SK-N-SH treated with all-trans-retinoic acid at 6 μM for 48 hours (cell line): ENCODE results near the gene APOL4.

Source experiments
- ARNTL ChIP-seq: fragments of 450-650 bp; formaldehyde crosslinking; IDR thresholded peaks from 2 replicates; pipeline ENCODE4 v1.5.0; 2020; ENCODE audit warnings: low read depth, mild to moderate bottlenecking, moderate library complexity, borderline replicate concordance
- CSDC2 ChIP-seq: fragments of 250-450 bp; sonication (Bioruptor Pico); IDR thresholded peaks from 2 replicates; pipeline ENCODE4 v1.5.0; 2020; ENCODE audit warnings: mild to moderate bottlenecking, moderate library complexity
- ZFP3 ChIP-seq: fragments of 250-450 bp; sonication (Bioruptor Pico); IDR thresholded peaks from 2 replicates; pipeline ENCODE4 v1.5.0; 2020; ENCODE audit warnings: mild to moderate bottlenecking, moderate library complexity
- ZNF70 ChIP-seq: fragments of 450-650 bp; formaldehyde crosslinking; IDR thresholded peaks from 2 replicates; pipeline ENCODE4 v1.5.0; 2020; ENCODE audit warnings: mild to moderate bottlenecking, moderate library complexity
- TF ChIP-seq, protein P1 (sequence below): fragments of 250-450 bp; sonication (Bioruptor Pico); IDR thresholded peaks from 2 replicates; pipeline ENCODE4 v1.8.0; 2020; ENCODE audit warnings: mild to moderate bottlenecking, moderate library complexity, borderline replicate concordance
- TF ChIP-seq, protein P2 (sequence below): fragments of 250-450 bp; sonication (Bioruptor Pico); IDR thresholded peaks from 2 replicates; pipeline ENCODE4 v1.5.0; 2020; ENCODE audit warnings: mild to moderate bottlenecking, moderate library complexity

DNA sequence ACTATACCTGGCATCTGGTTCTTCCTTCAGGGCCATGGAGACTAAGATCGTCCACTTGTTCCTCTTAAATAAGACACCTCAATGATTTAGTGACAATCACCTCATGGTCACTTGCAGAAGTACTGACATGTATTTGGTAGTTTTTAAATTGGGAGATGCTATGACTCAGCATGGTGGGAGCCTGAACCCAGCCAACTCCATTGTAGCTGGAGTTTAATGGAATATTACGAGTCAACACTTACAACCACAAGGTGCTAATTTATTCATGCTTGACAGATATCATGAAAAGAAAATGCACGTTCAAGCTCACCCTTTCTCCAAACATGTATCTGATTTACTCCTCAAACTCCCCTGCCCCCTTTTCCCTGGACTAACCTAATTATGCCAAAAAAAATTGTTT is 24.4 kb downstream of the APOL4 start:
- no peak for TF ChIP-seq CSDC2 (CRISPR knock-in tag)
- TF ChIP-seq ARNTL (CRISPR knock-in tag): no peak
- no peak for TF ChIP-seq ZFP3 (CRISPR knock-in tag)
- TF ChIP-seq, protein P1, sequence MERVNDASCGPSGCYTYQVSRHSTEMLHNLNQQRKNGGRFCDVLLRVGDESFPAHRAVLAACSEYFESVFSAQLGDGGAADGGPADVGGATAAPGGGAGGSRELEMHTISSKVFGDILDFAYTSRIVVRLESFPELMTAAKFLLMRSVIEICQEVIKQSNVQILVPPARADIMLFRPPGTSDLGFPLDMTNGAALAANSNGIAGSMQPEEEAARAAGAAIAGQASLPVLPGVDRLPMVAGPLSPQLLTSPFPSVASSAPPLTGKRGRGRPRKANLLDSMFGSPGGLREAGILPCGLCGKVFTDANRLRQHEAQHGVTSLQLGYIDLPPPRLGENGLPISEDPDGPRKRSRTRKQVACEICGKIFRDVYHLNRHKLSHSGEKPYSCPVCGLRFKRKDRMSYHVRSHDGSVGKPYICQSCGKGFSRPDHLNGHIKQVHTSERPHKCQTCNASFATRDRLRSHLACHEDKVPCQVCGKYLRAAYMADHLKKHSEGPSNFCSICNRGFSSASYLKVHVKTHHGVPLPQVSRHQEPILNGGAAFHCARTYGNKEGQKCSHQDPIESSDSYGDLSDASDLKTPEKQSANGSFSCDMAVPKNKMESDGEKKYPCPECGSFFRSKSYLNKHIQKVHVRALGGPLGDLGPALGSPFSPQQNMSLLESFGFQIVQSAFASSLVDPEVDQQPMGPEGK (CRISPR knock-in tag): no peak
- TF ChIP-seq ZNF70: no peak
- TF ChIP-seq, protein P2, sequence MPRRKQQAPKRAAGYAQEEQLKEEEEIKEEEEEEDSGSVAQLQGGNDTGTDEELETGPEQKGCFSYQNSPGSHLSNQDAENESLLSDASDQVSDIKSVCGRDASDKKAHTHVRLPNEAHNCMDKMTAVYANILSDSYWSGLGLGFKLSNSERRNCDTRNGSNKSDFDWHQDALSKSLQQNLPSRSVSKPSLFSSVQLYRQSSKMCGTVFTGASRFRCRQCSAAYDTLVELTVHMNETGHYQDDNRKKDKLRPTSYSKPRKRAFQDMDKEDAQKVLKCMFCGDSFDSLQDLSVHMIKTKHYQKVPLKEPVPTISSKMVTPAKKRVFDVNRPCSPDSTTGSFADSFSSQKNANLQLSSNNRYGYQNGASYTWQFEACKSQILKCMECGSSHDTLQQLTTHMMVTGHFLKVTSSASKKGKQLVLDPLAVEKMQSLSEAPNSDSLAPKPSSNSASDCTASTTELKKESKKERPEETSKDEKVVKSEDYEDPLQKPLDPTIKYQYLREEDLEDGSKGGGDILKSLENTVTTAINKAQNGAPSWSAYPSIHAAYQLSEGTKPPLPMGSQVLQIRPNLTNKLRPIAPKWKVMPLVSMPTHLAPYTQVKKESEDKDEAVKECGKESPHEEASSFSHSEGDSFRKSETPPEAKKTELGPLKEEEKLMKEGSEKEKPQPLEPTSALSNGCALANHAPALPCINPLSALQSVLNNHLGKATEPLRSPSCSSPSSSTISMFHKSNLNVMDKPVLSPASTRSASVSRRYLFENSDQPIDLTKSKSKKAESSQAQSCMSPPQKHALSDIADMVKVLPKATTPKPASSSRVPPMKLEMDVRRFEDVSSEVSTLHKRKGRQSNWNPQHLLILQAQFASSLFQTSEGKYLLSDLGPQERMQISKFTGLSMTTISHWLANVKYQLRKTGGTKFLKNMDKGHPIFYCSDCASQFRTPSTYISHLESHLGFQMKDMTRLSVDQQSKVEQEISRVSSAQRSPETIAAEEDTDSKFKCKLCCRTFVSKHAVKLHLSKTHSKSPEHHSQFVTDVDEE (CRISPR knock-in tag): no peak
